VCaP (cell line): ENCODE results near the gene TMEM184B.

Experiments used
- H3K27ac ChIP-seq: fragments of 450-650 bp; 2 replicates; pipeline ENCODE4 v1.5.1; 2017
- TF ChIP-seq, protein P1 (sequence below): fragments of 450-650 bp; conservative IDR thresholded peaks from 2 replicates; pipeline ENCODE4 v1.5.1; 2017; ENCODE audit warnings: mild to moderate bottlenecking, moderate library complexity

The TMEM184B gene

DNA sequence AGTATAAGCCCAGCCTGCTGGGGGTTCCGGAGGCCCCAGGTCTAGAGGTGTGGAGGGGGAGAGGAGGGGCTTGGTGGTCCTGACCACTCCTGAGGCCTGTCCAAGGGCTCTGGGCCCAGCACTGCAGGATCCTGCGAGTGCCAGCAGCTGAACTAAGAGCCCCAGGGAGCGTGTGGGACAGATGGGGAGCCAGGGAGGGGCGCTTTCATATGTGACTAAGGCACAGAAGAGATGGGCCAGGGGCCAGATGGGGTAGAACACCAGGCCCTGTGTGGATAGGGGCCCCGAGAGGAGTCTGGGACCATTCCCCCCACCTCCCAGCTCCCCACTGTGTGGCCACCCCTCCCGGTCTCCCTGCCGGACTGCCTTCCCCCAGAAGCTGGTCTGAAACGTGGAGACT lies 52.6 kb downstream of the TMEM184B start:
- H3K27ac ChIP-seq: no peak overlapping the region

DNA sequence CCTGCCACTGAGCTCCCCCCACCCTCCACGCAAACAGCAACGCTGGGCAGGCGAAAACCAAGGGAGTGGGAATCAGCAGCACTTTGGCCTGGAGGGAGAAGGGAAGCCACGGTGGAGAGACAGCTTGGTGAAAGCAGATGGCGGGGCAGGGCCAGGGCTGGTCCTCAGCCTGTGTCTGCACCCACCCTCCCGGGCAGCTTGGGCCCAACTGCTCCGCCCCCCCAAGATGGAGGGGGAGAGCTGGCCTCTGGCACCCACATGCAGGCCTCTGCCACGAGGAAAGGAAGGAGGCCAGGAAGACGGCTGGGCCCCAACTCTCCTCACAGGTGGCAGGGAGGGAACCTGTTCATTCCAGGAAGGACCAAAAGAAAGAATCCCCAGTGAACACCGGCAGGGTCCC lies 53.2 kb downstream of the TMEM184B start:
- TF ChIP-seq, protein P1, sequence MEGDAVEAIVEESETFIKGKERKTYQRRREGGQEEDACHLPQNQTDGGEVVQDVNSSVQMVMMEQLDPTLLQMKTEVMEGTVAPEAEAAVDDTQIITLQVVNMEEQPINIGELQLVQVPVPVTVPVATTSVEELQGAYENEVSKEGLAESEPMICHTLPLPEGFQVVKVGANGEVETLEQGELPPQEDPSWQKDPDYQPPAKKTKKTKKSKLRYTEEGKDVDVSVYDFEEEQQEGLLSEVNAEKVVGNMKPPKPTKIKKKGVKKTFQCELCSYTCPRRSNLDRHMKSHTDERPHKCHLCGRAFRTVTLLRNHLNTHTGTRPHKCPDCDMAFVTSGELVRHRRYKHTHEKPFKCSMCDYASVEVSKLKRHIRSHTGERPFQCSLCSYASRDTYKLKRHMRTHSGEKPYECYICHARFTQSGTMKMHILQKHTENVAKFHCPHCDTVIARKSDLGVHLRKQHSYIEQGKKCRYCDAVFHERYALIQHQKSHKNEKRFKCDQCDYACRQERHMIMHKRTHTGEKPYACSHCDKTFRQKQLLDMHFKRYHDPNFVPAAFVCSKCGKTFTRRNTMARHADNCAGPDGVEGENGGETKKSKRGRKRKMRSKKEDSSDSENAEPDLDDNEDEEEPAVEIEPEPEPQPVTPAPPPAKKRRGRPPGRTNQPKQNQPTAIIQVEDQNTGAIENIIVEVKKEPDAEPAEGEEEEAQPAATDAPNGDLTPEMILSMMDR: no peak
- no peak overlapping the region for H3K27ac ChIP-seq

More for the DNA sequence above, 52.6 kb downstream of the TMEM184B start:
- TF ChIP-seq, protein P1: no peak

DNA sequence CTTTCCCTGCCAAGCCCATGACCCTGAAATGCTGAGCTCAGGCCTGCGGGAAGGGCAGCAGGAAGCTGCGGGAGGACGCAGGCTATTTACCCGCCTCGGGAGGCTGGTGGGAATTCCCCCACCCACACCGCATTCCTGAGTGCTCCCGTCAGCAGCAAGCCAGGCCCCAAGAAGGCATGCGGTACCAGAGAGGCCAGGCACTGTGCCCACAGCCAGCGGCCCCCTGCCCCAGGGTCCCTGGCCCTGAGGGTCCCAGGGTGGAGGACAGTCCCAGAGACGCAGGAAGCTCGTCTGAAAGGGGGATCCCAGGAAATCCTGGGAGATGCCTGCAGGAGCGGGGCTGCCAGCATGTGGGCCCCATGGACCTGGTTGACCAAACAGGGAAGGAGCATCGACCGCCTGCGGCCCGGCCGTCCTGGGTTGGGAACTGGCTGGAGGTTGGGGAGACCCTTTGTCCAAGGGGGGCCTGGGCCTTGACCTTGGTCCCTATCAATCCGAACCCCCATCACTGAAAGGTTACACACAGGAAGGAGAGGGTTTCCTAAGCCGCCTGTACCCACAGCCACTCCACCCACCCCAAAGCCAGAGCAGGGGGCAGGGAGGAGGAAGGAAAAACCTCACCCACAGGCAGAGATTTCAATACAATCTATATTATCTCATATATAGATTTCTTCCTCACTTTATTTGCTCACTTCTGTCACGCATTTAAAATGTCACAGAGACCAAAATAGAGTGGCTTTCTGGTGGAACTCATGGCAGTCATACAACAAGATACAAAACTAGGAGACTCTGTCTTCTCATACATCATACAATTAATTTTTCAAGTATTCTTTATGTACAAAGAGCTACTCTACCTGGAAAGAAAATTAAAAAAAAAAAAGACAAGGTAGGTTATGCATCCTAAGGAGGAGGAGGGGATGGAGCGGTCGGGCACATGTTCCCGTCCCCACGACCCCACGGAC lies 53.9 kb downstream of the TMEM184B start:
- TF ChIP-seq, protein P1: no peak

DNA sequence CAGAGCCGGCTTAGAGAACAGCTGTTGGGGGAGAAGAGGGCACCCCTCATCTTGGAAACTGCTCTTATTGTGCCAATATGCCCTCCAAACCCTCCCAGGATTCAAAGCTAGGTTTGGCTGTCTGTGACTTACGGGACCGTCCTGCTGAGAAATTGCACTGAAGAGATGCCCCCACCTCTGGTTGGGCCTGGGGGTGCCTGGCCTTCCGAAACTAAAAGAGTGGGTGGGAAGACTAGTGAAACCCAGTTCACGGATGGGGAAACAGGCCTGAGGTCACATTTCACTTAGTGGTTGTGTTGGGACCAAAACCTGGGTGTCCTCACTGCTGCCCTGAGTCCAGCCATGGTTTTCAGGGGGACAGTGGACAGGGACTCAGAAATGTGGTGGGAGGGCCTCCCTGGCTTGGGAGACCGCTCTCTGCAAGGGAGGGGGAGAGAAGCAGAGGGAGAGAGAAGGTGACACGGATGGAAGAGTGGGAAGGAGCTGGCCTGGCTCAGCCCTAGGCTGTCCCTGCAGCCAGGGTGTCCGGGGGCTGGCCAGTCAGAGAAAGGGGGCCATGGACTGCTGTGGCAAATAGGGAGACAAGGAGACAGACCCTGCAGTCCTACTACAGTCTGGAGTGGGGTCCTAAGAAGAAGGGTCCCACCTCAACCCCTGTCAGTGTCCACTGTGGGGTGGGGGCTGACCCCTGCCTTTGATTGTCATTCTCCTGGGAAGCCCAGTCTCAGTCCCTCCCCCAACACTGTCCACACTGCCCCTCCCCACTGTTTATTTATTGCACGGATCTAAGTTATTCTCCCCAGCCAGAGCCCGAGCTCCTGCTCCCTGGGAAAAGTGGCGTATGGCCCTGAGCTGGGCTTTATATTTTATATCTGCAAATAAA lies 57.4 kb downstream of the TMEM184B start:
- TF ChIP-seq, protein P1: no peak
- H3K27ac ChIP-seq: no peak overlapping the region

More for the DNA sequence above, 53.9 kb downstream of the TMEM184B start:
- H3K27ac ChIP-seq: no peak overlapping the region

DNA sequence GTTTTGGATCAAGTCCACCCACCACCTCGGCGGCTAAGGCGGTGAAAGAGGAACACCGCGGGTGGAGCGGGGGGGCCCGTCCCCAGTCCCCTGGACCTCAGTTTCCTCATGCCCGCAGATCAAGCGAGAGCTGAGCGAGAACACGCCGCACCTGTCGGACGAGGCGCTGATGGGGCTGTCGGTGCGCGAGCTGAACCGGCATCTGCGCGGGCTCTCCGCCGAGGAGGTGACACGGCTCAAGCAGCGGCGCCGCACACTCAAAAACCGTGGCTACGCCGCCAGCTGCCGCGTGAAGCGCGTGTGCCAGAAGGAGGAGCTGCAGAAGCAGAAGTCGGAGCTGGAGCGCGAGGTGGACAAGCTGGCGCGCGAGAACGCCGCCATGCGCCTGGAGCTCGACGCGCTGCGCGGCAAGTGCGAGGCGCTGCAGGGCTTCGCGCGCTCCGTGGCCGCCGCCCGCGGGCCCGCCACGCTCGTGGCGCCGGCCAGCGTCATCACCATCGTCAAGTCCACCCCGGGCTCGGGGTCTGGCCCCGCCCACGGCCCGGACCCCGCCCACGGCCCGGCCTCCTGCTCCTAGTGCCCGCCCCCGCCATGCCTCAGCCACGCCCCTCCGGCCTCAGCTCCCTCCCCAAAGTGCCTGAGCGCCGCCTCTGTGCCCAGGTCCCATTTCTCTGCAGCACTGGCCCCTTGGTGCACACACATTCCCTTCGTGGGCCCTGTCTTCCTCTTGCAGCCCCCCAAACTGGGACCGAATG lies 58.3 kb downstream of the TMEM184B start:
- TF ChIP-seq, protein P1: no peak
- H3K27ac ChIP-seq: no peak overlapping the region

DNA sequence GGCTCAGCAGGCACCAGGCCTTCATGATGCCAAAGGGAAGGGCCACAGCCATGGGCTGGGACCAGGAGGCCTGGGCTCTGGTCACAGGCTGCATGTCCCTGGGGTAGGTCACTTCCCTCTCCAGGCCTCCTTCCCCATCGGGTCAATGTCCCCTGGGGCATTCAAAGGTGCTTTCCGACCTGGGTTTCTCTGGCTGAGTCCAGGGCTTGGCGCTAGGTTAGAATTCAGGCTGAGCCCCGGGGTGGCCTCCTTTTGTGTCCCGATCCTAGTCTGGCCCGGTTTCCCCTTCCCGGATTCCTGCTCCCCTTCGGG lies 58.9 kb downstream of the TMEM184B start:
- TF ChIP-seq, protein P1: no peak
- H3K27ac ChIP-seq: no peak overlapping the region
